Heart left ventricle (tissue), 16 donors: Measurements from ENCODE around the gene NPTXR. TPM values are rescaled to one million over a fixed set of nuclear protein-coding genes. Genes with fewer than 3 reads are reported as not detected.

Experiments
- ATAC-seq, 4 donors: fragments of 200-7000 bp; cut with Tn5 transposase; one replicate each; pipeline ENCODE4 v1.9.1; 2020 to 2022; ENCODE audit warnings: moderate library complexity in 4 of 4, mild to moderate bottlenecking in 3 of 4, moderate number of reproducible peaks in 1 of 4
- DNase-seq, 5 donors: peaks; one replicate each; pipeline ENCODE4 v3.0.0-alpha.2; 2020
- H3K27ac ChIP-seq, 12 donors: fragments of 200-600 bp; sonication (generic) in 4 of 12; one replicate each; pipeline versions ENCODE4 v1.5.0 to v1.8.0; 2016 to 2022; ENCODE audit warnings: mild to moderate bottlenecking in 2 of 12
- H3K27me3 ChIP-seq, 9 donors: fragments of 200-600 bp; sonication (generic) in 2 of 9; one replicate each; pipeline versions ENCODE4 v1.5.1 to v1.8.0; 2016 to 2022; ENCODE audit warnings: mild to moderate bottlenecking in 3 of 9
- H3K36me3 ChIP-seq, 9 donors: fragments of 200-600 bp; sonication (generic) in 2 of 9; one replicate each; pipeline versions ENCODE4 v1.5.0 to v1.8.0; 2018 to 2022; ENCODE audit warnings: mild to moderate bottlenecking in 2 of 9
- H3K4me1 ChIP-seq, 12 donors: fragments of 200-600 bp; sonication (generic) in 4 of 12; one replicate each; pipeline versions ENCODE4 v1.5.0 to v1.8.0; 2016 to 2022; ENCODE audit warnings: mild to moderate bottlenecking in 3 of 12
- H3K4me3 ChIP-seq, 12 donors: fragments of 200-600 bp; sonication (generic) in 4 of 12; one replicate each; pipeline versions ENCODE4 v1.5.0 to v1.8.0; 2017 to 2022; ENCODE audit warnings: mild to moderate bottlenecking in 9 of 12, moderate library complexity in 4 of 12
- H3K9me3 ChIP-seq, 12 donors: fragments of 200-600 bp; sonication (generic) in 4 of 12; one replicate each; pipeline versions ENCODE4 v1.5.0 to v1.8.0; 2016 to 2022; ENCODE audit warnings: mild to moderate bottlenecking in 1 of 12
- POLR2A ChIP-seq, 2 donors: fragments of 450-650 bp; IDR thresholded peaks; one replicate each; pipeline ENCODE4 v1.6.1; 2017; ENCODE audit warnings: antibody characterized with exemption in 2 of 2, mild to moderate bottlenecking in 2 of 2, moderate library complexity in 2 of 2
- WGBS, 4 donors: extraction: QIAGEN DNeasy Blood & Tissue Kit in 2 of 4; methylation state at CpG; one replicate each; pipeline versions ENCODE4 v1.1.5 to v1.1.7; 2013 to 2018; 5-methylcytosine and 5-hydroxymethylcytosine counted together
- intact Hi-C, 10 donors: fragments of 100-400 bp; cut with DNase I; formaldehyde crosslinking; loops; one replicate each; pipeline versions ENCODE4 v1.11.1 to v1.14.2; 2022
- long read RNA-seq, 3 donors: library from polyadenylated mRNA; unstranded; transcript quantifications; one replicate each; pipeline ENCODE4 v2.0.0, GENCODE V29; 2020 to 2021
- polyA plus RNA-seq, 2 donors: library from polyadenylated mRNA; stranded (reverse); fragments of 200-250 nt; gene quantifications; one replicate each; pipeline ENCODE4 v1.2.3, GENCODE V29; 2013
- total RNA-seq, 9 donors: library from RNA; depleted of rRNA in 2 of 9; stranded (reverse); fragments of >200 nt in 2 of 9; fragmentation: NEBNext Ultra II Directional in 3 of 9; extraction: Animal tissue kit (Norgen Biotek cat#: 25700) in 3 of 9; gene quantifications; one replicate each; pipeline versions ENCODE4 v1.1.0 to v1.2.4, GENCODE V29; 2016 to 2023
- TF ChIP-seq, protein P1 (sequence below), 12 donors: fragments of 200-600 bp; sonication (generic) in 4 of 12; IDR thresholded peaks; one replicate each; pipeline versions ENCODE4 v1.5.0 to v1.8.0; 2018 to 2022; ENCODE audit warnings: antibody characterized with exemption in 12 of 12, mild to moderate bottlenecking in 5 of 12
- donor health status: ischemic (EF 13 %, LVEDD 7.1; RV severe dilation, severe dysfunction).
- donor health status: healthy with polysubstance abuse.
- donor health status: DM: no; HTN: yes; CAD: no.
- donor health status: DM: no; HTN: no; CAD: no.
- donor health status: ischemic (EF 25% LVEDD 6.9; RV normal size, moderate dysfunction).
- donor health status: ischemic (EF 25% LVEDD 5.7; RV mildly dilated, moderate dysfunction).
- donor health status: healthy.
- donor health status: DM: yes; HTN: yes; CAD: no.
- donor health status: ischemic (EF 35%, LVEDD 5.7; RV mildly dilated, moderate dysfunction).
- donor health status: nonischemic (EF 11% LVEDD 7.7; RV severe dilation, severe dysfunction).
- donor health status: DM: yes; HTN: yes; CAD: no.
- donor health status: PGD.
- donor health status: ischemic (EF 29% LVEDD 5.4; RV normal size, mild dysfunction).
- donor health status: nonischemic (EF 23%, LVEDD 6.1; RV moderate dilation, normal function).

The NPTXR gene
- total RNA-seq, result 10 to 100 TPM; 15.4 to 34.0 (median 20.7) TPM
- 10 to 100 TPM; 18.8 to 19.1 TPM for polyA plus RNA-seq
- long read RNA-seq, donor 1, full-length matches to known transcripts, result 1 of 16 reads
- long read RNA-seq, donor 1, partial matches to known transcripts, result 0 of 16 reads
- long read RNA-seq, donor 1, other reads (novel, unspliced or antisense), result 15 of 16 reads
- long read RNA-seq, donor 2, partial matches to known transcripts, result 0 of 18 reads
- long read RNA-seq, donor 2, other reads (novel, unspliced or antisense), result 18 of 18 reads
- long read RNA-seq, donor 3, partial matches to known transcripts, result 1 of 10 reads
- long read RNA-seq, donor 3, other reads (novel, unspliced or antisense), result 9 of 10 reads

DNA sequence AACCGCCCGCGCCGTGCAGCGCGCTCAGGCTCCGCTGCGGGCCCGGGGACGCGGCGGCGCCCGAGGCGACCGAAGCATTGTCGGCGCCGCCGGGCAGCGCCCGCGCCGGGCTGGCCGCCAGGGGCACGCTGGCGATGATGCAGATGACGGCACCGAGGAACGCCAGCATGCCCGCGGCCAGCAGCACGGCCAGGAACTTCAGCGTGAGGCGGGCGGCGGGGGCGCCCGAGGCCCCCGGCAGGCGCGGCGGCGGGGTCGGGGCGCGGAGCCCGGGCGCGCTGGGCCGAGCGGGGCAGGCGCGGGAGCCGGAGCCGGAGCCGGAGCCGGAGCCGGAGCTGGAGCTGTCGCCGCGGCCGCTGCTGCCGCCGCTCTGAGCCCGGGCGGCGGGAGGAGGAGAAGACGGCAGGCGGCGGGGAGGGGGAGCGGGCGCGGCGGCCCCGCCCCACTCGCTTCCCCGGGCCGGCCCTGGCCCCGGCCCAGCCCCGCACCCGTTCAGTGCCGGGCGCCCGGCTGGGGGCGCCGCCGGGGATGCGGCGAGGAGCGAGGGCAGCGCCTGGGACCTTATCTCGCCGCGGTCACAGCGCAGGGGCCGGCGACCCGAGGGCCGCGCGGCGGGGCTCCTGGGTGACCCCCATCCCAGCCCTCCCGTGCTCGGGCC is at the start of gene NPTXR:
Gene NPTXR, minus strand, starts transcription at position 372 of the 658 bp plus-strand sequence.
- Histone ChIP-seq H3K4me3 (peak within 1 kb of the TSS; percentile 40 to 69 (median 55)), H3K9me3 (no peaks in the 10 kb centered on the region), H3K4me1 (peaks cover 0 to 27% (median 9%) of the 10 kb centered on the region in 12 donors), H3K36me3 (no peaks in the 10 kb centered on the region), H3K27me3 (peaks cover 0 to 45% (median 2%) of the 10 kb centered on the region in 9 donors), H3K27ac (peak within 1 kb of the TSS in 10 of 12 donors; percentile 53 to 80 (median 64))
- TF ChIP-seq, protein P1, sequence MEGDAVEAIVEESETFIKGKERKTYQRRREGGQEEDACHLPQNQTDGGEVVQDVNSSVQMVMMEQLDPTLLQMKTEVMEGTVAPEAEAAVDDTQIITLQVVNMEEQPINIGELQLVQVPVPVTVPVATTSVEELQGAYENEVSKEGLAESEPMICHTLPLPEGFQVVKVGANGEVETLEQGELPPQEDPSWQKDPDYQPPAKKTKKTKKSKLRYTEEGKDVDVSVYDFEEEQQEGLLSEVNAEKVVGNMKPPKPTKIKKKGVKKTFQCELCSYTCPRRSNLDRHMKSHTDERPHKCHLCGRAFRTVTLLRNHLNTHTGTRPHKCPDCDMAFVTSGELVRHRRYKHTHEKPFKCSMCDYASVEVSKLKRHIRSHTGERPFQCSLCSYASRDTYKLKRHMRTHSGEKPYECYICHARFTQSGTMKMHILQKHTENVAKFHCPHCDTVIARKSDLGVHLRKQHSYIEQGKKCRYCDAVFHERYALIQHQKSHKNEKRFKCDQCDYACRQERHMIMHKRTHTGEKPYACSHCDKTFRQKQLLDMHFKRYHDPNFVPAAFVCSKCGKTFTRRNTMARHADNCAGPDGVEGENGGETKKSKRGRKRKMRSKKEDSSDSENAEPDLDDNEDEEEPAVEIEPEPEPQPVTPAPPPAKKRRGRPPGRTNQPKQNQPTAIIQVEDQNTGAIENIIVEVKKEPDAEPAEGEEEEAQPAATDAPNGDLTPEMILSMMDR (IDR thresholded peaks at IDR 0.05), result no peak
- TF ChIP-seq POLR2A (IDR thresholded peaks at IDR 0.05), result peak in 1 of 2 donors; percentile 24
- ATAC-seq (peak in 3 of 4 donors; percentile 62 to 80 (median 71)), DNase-seq (peak in 4 of 5 donors; percentile 51 to 71 (median 55))
- WGBS, 4 donors, result 0 to 1% (median 1%) methylated on average over 1 to 105 of the region's 105 CpGs
- intact Hi-C loops, result loop anchor here in 8 of 10 donors (1.0 to 10.0 kb wide), 7 partner anchors 41 to 79 kb away; partner anchors contain the start of gene DNAL4 (in 1 of the 8)

DNA sequence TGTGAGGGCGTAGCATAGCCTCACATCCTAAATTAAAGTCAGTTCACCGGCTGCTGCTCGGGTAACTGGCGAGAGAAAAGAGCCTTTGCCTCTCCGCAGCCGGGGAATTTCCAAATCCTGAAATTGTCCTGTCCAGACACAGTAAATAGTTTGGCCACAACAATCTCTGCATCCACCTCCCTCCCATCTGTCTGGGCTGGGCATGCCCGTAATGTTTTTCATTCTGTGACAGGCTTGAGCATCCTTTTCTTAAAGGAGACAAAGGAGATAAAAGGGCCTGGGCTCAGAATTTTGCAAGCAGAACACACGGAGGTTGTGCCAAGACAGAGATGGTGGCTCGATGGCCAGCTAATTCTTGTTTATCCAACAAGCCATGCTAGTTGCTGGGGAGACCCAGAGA is 47.4 kb upstream of the NPTXR start:
- ATAC-seq (no peak), DNase-seq (no peak)
- Histone ChIP-seq H3K9me3 (no peaks in the 10 kb centered on the region), H3K27ac (no peak overlapping the region), H3K4me3 (no peak overlapping the region), H3K36me3 (no peaks in the 10 kb centered on the region), H3K4me1 (no peaks in the 10 kb centered on the region), H3K27me3 (peaks cover 0 to 4% (median 0%) of the 10 kb centered on the region in 9 donors)
- 61 to 77% (median 69%) methylated on average over 9 of the region's 9 CpGs for WGBS, 4 donors
- intact Hi-C loops, result no loop called here
- no peak for TF ChIP-seq POLR2A (IDR thresholded peaks at IDR 0.05)
- TF ChIP-seq, protein P1 (IDR thresholded peaks at IDR 0.05), result no peak

DNA sequence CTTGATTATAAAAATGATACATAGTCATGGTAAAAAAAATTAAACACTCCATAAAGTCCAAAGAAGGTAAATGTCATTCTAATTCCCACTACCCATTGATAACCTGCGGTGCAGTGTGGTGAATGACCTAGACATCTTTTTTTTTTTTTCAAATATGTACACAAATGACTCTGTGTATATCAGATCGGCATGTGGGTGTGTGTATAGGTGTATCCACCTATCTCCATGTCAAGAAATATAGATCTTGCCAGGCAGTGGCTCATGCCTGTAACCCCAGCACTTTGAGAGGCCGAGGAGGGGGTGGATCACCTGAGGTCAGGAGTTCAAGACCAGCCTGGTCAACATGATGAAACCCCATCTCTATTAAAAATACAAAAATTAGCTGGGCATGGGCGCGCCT is 46.5 kb upstream of the NPTXR start:
- H3K27ac ChIP-seq, result no peak overlapping the region
- intact Hi-C loops, result no loop called here
- H3K4me3 ChIP-seq, result no peak overlapping the region
- ATAC-seq (no peak), DNase-seq (no peak)
- WGBS, 4 donors, result 82 to 93% (median 90%) methylated on average over 5 of the region's 5 CpGs
- H3K27me3 ChIP-seq, result peaks cover 0 to 4% (median 0%) of the 10 kb centered on the region in 9 donors
- no peak for TF ChIP-seq POLR2A (IDR thresholded peaks at IDR 0.05)
- TF ChIP-seq, protein P1 (IDR thresholded peaks at IDR 0.05), result no peak
- H3K36me3 ChIP-seq, result no peaks in the 10 kb centered on the region
- no peaks in the 10 kb centered on the region for H3K9me3 ChIP-seq
- no peaks in the 10 kb centered on the region for H3K4me1 ChIP-seq

DNA sequence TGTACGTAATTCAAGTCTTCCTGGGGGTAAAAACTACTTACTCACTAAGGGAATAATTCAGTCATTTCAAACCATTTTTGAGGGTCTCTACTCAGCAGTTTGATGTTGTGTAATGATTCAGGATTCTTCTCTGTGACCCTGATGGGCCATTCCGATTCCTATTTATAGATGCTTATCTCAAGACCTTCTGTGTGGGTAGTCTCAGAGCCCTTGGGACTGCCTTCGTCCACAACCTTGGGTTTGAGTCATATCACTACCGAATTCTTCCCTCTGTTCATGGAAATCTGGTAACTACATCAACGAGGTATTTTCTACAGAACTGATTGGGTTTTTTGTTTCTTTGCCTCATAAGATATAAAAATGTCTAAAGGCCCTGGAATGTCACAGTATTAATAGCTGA is 42.5 kb upstream of the NPTXR start:
- no peak for ATAC-seq
- Histone ChIP-seq H3K27me3 (no peaks in the 10 kb centered on the region), H3K36me3 (no peaks in the 10 kb centered on the region), H3K9me3 (no peaks in the 10 kb centered on the region), H3K27ac (no peak overlapping the region), H3K4me1 (peaks cover 8 to 19% (median 14%) of the 10 kb centered on the region in 12 donors), H3K4me3 (no peak overlapping the region)
- TF ChIP-seq POLR2A (IDR thresholded peaks at IDR 0.05), result no peak
- TF ChIP-seq, protein P1 (IDR thresholded peaks at IDR 0.05), result no peak
- intact Hi-C loops, result no loop called here
- no peak for DNase-seq
- 44 to 56% (median 52%) methylated on average over 5 of the region's 5 CpGs for WGBS, 4 donors
